B cell (primary cell): ENCODE measurements around the gene ORM1.
"Not testable (repeated sequence)": the region's sequence is repeated elsewhere in the genome, so short reads cannot be mapped to it uniquely, and the experiment has no call there.

Source experiments
- CTCF ChIP-seq: fragments of 200-600 bp; IDR thresholded peaks from one replicate; pipeline ENCODE4 v1.8.0; 2022; ENCODE audit warnings: antibody characterized with exemption, mild to moderate bottlenecking
- EZH2 ChIP-seq: IDR thresholded peaks from 2 replicates; pipeline ENCODE4 v1.6.1; 2012; ENCODE audit warnings: borderline replicate concordance, low read depth, mild to moderate bottlenecking, moderate library complexity, low read length; ENCODE audit not compliant: insufficient read depth, poor library complexity, severe bottlenecking

DNA sequence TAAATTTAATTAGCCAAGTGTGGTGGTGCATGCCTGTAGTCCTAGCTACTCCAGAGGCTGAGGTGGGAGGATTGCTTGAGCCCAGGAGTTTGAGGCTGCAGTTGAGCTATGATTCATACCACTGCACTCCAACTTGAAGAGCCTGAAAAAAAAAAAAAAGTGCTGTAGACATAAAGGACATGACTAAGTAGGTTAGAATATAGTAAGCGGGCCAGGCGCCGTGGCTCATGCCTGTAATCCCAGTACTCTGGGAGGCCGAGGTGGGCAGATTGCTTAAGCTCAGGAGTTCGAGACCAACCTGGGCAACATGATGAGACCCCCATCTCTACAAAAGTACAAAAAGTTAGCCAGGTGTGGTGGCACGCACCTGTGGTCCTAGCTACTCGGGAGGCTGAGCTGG is 2.2 kb upstream of the ORM1 start:
- not testable (repeated sequence) for TF ChIP-seq CTCF, EZH2
